ENCODE data around the gene OR10R2. TPM values are rescaled to one million over a fixed set of nuclear protein-coding genes. Genes with fewer than 3 reads are reported as not detected.
"Not testable (repeated sequence)": the region's sequence is repeated elsewhere in the genome, so short reads cannot be mapped to it uniquely, and the experiment has no call there.

Gene OR10R2, protein sequence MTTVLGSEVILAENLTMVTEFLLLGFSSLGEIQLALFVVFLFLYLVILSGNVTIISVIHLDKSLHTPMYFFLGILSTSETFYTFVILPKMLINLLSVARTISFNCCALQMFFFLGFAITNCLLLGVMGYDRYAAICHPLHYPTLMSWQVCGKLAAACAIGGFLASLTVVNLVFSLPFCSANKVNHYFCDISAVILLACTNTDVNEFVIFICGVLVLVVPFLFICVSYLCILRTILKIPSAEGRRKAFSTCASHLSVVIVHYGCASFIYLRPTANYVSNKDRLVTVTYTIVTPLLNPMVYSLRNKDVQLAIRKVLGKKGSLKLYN
- not detected for total RNA-seq

- Mint-ChIP-seq H3K9me3 (no peaks in the 10 kb centered on the region), H3K36me3 (no peaks in the 10 kb centered on the region), H3K27ac (no peak within 1 kb of the TSS), H3K4me3 (no peak within 1 kb of the TSS), H3K27me3 (peaks cover 27% of the 10 kb centered on the region), H3K4me1 (no peaks in the 10 kb centered on the region)
- no peak for DNase-seq
These were observed at the start of gene OR10R2 for GRCh38 chr1:158471920-158472319. Gene OR10R2 (plus strand): TSS chr1:158472220. CDS start chr1:158472326, 106 bp downstream.

DNA sequence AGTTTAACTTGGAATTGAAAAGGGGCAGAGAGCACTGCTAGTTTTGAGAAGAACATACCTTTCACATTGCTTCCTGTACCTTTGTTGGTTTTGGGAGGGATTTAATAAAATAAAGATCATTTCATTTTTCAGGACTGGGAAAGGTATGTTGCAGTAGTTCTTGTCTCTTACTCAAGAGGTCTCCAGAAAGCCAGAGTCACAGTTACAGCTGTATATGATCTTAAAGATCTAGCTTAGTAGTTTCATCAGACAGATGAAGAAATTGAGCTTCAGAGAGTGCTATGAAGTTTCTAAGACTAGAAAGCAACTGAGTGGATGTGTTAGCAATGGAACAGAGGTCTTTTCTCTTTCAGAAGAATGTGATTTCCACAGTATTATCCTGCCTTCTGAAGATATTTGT is 47.0 kb upstream of the OR10R2 start:
- Mint-ChIP-seq H3K36me3 (no peaks in the 10 kb centered on the region), H3K27ac (no peak overlapping the region), H3K9me3 (peaks cover 20% of the 10 kb centered on the region), H3K27me3 (peaks cover 17% of the 10 kb centered on the region), H3K4me1 (no peaks in the 10 kb centered on the region), H3K4me3 (no peak overlapping the region)
- DNase-seq = no peak

- DNase-seq = no peak
- Mint-ChIP-seq H3K27me3 (peaks cover 18% of the 10 kb centered on the region), H3K27ac (no peak within 1 kb of the TSS), H3K4me3 (no peak within 1 kb of the TSS), H3K9me3 (peaks cover 20% of the 10 kb centered on the region), H3K4me1 (no peaks in the 10 kb centered on the region), H3K36me3 (no peaks in the 10 kb centered on the region)
These were observed 45.9 kb upstream of the OR10R2 start, which contains the start of gene OR10K2 for GRCh38 chr1:158426137-158426536. Gene OR10K2 (minus strand): TSS chr1:158426237. CDS start chr1:158420866, 5,371 bp downstream.

- not testable (repeated sequence) for H3K27ac Mint-ChIP-seq, H3K4me3 Mint-ChIP-seq, DNase-seq, H3K36me3 Mint-ChIP-seq, H3K4me1 Mint-ChIP-seq
- Mint-ChIP-seq H3K9me3 (peaks cover 21% of the 10 kb centered on the region), H3K27me3 (peaks cover 29% of the 10 kb centered on the region)
These were observed 41.9 kb upstream of the OR10R2 start for GRCh38 chr1:158430163-158430562.

DNA sequence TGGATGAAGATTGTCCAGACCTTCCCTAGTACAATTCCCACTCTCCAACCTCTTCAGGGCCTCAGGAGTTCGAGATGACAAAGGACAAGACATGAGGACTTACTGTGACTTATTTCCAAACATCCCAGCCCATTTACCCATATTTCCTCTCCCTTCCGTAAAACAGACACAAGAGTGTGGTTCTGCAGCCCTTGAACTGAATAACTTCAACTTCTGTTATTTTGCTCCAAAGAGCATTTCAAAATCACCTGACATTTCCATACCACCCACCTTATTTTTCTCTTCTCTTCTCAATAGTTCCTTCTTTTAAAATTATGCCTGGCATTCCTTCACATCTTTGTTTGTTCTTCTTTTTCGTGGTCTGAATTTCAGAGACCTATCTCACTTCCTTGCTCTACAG is 37.3 kb upstream of the OR10R2 start:
- Mint-ChIP-seq H3K4me1 (no peaks in the 10 kb centered on the region), H3K9me3 (peaks cover 4% of the 10 kb centered on the region), H3K4me3 (no peak overlapping the region), H3K36me3 (no peaks in the 10 kb centered on the region), H3K27ac (no peak overlapping the region), H3K27me3 (peaks cover 31% of the 10 kb centered on the region)
- DNase-seq = no peak

DNA sequence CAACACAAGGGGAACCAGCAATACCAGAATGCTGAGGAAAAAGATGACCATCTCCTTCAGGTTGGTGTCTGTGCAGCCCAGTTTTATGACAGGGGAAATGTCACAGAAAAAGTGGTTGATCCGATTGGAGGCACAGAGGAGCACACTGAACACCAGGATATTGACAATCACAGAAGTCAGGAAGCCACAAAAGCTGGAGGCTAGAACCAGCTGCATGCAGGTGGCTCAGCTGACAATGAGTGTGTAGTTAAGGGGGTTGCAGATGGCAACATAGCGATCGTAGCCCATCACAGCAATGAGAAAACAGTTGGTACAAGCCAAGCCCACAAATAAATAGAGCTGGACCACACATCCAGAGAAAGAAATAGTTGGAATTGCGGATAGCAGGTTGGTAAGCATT is 26.6 kb upstream of the OR10R2 start:
- no peaks in the 10 kb centered on the region for H3K36me3 Mint-ChIP-seq
- no peak overlapping the region for H3K4me3 Mint-ChIP-seq
- H3K27me3 Mint-ChIP-seq = peaks cover 17% of the 10 kb centered on the region
- no peaks in the 10 kb centered on the region for H3K9me3 Mint-ChIP-seq
- no peak for DNase-seq
- H3K27ac Mint-ChIP-seq = no peak overlapping the region
- no peaks in the 10 kb centered on the region for H3K4me1 Mint-ChIP-seq

GRCh38 chr1:158454537-158454936 is 17.5 kb upstream of the OR10R2 start:
- no peak for DNase-seq
- H3K4me1 Mint-ChIP-seq = no peaks in the 10 kb centered on the region
- H3K9me3 Mint-ChIP-seq = peaks cover 3% of the 10 kb centered on the region
- H3K27me3 Mint-ChIP-seq = peaks cover 13% of the 10 kb centered on the region
- H3K4me3 Mint-ChIP-seq = no peak overlapping the region
- H3K36me3 Mint-ChIP-seq = no peaks in the 10 kb centered on the region
- no peak overlapping the region for H3K27ac Mint-ChIP-seq

DNA sequence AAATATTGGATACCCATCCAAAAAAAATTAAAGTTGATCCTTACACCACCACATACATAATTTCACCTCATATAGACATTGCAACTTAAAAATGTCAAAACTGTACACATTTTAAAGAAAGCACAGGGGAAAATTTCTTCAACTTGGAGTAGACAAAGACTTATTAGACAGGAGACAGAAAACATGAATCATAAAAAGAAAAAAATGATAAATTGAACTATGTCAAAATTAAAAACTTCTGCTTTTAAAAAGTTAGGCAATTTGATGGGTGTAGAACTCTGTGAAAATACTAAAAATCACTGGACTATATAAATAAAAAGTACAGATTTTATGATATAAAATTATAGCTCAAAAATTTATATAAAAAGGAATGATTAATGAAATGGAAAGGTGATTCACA is 14.8 kb upstream of the OR10R2 start:
- H3K4me1 Mint-ChIP-seq = no peaks in the 10 kb centered on the region
- H3K4me3 Mint-ChIP-seq = no peak overlapping the region
- H3K36me3 Mint-ChIP-seq = no peaks in the 10 kb centered on the region
- no peaks in the 10 kb centered on the region for H3K9me3 Mint-ChIP-seq
- H3K27ac Mint-ChIP-seq = no peak overlapping the region
- DNase-seq = no peak
- peaks cover 15% of the 10 kb centered on the region for H3K27me3 Mint-ChIP-seq

GRCh38 chr1:158458263-158458662 is 13.8 kb upstream of the OR10R2 start:
- DNase-seq = no peak
- Mint-ChIP-seq H3K36me3 (no peaks in the 10 kb centered on the region), H3K9me3 (no peaks in the 10 kb centered on the region), H3K4me1 (no peaks in the 10 kb centered on the region), H3K4me3 (no peak overlapping the region), H3K27ac (no peak overlapping the region), H3K27me3 (peaks cover 17% of the 10 kb centered on the region)

DNA sequence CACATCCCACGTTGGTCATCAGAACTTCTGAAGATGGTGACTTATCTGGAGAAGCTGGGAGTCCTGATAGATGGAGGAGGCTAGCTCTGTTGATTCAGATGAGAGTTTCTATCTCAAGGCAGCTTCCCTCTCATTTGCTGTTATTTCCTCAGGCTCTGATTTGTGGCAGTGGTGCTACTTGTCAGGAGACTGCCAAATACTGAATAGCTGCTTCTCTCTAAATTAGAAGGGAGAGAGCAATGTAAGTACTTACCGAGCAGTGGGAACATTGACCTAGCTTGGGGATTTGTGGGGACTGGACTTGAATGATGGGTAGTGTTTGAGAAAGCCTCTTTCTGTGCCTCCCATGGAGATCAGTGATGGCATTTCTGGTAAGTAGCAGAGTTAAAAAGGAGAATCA is 10.5 kb upstream of the OR10R2 start, which contains the start of gene OR10K1:
OR10K1 (plus strand) TSS at position 301 of the 400 bp plus-strand sequence. CDS start 3,728 bp downstream, outside the sequence.
- Mint-ChIP-seq H3K27ac (no peak within 1 kb of the TSS), H3K27me3 (peaks cover 8% of the 10 kb centered on the region), H3K9me3 (no peaks in the 10 kb centered on the region), H3K36me3 (no peaks in the 10 kb centered on the region), H3K4me1 (no peaks in the 10 kb centered on the region), H3K4me3 (no peak within 1 kb of the TSS)
- DNase-seq = no peak

- no peak overlapping the region for H3K4me3 Mint-ChIP-seq
These were observed 13.4 kb downstream of the OR10R2 start for GRCh38 chr1:158485455-158485854.

DNA sequence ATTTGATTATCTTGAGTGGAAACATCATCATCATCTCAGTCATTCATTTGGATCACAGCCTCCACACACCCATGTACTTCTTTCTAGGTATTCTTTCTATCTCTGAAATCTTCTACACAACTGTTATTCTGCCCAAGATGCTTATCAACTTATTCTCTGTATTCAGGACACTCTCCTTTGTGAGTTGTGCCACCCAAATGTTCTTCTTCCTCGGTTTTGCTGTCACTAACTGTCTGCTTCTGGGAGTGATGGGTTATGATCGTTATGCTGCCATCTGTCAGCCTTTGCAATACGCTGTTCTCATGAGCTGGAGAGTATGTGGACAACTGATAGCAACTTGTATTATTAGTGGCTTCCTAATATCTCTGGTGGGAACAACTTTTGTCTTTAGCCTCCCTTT is 19.3 kb downstream of the OR10R2 start:
- DNase-seq = no peak
- no peaks in the 10 kb centered on the region for H3K9me3 Mint-ChIP-seq
- H3K4me1 Mint-ChIP-seq = no peaks in the 10 kb centered on the region
- no peak overlapping the region for H3K4me3 Mint-ChIP-seq
- no peaks in the 10 kb centered on the region for H3K36me3 Mint-ChIP-seq
- H3K27ac Mint-ChIP-seq = no peak overlapping the region
- H3K27me3 Mint-ChIP-seq = peaks cover 6% of the 10 kb centered on the region

More at GRCh38 chr1:158485455-158485854, 13.4 kb downstream of the OR10R2 start:
- no peak for DNase-seq
- H3K9me3 Mint-ChIP-seq = no peaks in the 10 kb centered on the region
- H3K27me3 Mint-ChIP-seq = peaks cover 8% of the 10 kb centered on the region
- H3K27ac Mint-ChIP-seq = no peak overlapping the region
- H3K36me3 Mint-ChIP-seq = no peaks in the 10 kb centered on the region
- no peaks in the 10 kb centered on the region for H3K4me1 Mint-ChIP-seq

- H3K4me3 Mint-ChIP-seq = no peak overlapping the region
- peaks cover 4% of the 10 kb centered on the region for H3K27me3 Mint-ChIP-seq
- H3K36me3 Mint-ChIP-seq = no peaks in the 10 kb centered on the region
- no peaks in the 10 kb centered on the region for H3K4me1 Mint-ChIP-seq
- DNase-seq = no peak
- H3K9me3 Mint-ChIP-seq = no peaks in the 10 kb centered on the region
- H3K27ac Mint-ChIP-seq = no peak overlapping the region
These were observed 21.0 kb downstream of the OR10R2 start for GRCh38 chr1:158493054-158493453.

GRCh38 chr1:158494796-158495195 is 22.8 kb downstream of the OR10R2 start:
- H3K9me3 Mint-ChIP-seq = no peaks in the 10 kb centered on the region
- no peak for DNase-seq
- no peak overlapping the region for H3K27ac Mint-ChIP-seq
- H3K27me3 Mint-ChIP-seq = peaks cover 4% of the 10 kb centered on the region
- no peaks in the 10 kb centered on the region for H3K36me3 Mint-ChIP-seq
- no peaks in the 10 kb centered on the region for H3K4me1 Mint-ChIP-seq
- H3K4me3 Mint-ChIP-seq = no peak overlapping the region

- Mint-ChIP-seq H3K36me3 (no peaks in the 10 kb centered on the region), H3K4me3 (no peak overlapping the region), H3K27ac (no peak overlapping the region)
These were observed 24.4 kb downstream of the OR10R2 start for GRCh38 chr1:158496374-158496773.

GRCh38 chr1:158506369-158506987 is 34.5 kb downstream of the OR10R2 start:
- H3K9me3 Mint-ChIP-seq = peaks cover 11% of the 10 kb centered on the region
- peaks cover 23% of the 10 kb centered on the region for H3K27me3 Mint-ChIP-seq
- DNase-seq = peak; percentile 14
- no peak overlapping the region for H3K4me3 Mint-ChIP-seq
- no peaks in the 10 kb centered on the region for H3K36me3 Mint-ChIP-seq
- no peak overlapping the region for H3K27ac Mint-ChIP-seq
- no peaks in the 10 kb centered on the region for H3K4me1 Mint-ChIP-seq

More at GRCh38 chr1:158496374-158496773, 24.4 kb downstream of the OR10R2 start:
- H3K27me3 Mint-ChIP-seq = peaks cover 7% of the 10 kb centered on the region
- no peak for DNase-seq
- no peaks in the 10 kb centered on the region for H3K4me1 Mint-ChIP-seq
- no peaks in the 10 kb centered on the region for H3K9me3 Mint-ChIP-seq

Measured in activated naive CD8-positive, alpha-beta T cell treated with anti-CD3 and anti-CD28 coated beads for 36 hours (primary cell).